Bronchial epithelial cell (primary cell): Measurements from ENCODE around the gene CDK12. TPM values are rescaled to one million over a fixed set of nuclear protein-coding genes. Genes with fewer than 3 reads are reported as not detected.

Experiments
- DNase-seq: peaks from one replicate; pipeline ENCODE4 v3.0.0-alpha.2; 2010; ENCODE audit warnings: low read depth
- FAIRE-seq: peaks from 2 replicates; lab custom pipeline; 2011; peaks lifted over from hg19 to GRCh38; lab: Jason Lieb, UNC
- H3K27me3 ChIP-seq: 2 replicates; pipeline ENCODE4 v1.5.1; 2011; ENCODE audit warnings: low read length; ENCODE audit not compliant: control insufficient read depth, insufficient read depth
- H3K36me3 ChIP-seq: 2 replicates; pipeline ENCODE4 v1.5.1; 2011; ENCODE audit warnings: low read length; ENCODE audit not compliant: control insufficient read depth, insufficient read depth
- H3K4me3 ChIP-seq: 2 replicates; pipeline ENCODE4 v1.5.1; 2011; ENCODE audit warnings: mild to moderate bottlenecking, low read depth, low read length, control low read depth
- CTCF ChIP-seq: IDR thresholded peaks from 2 replicates; pipeline ENCODE4 v1.5.1; 2011; ENCODE audit warnings: mild to moderate bottlenecking, moderate library complexity, low read length, control low read depth, inconsistent platforms; ENCODE audit not compliant: insufficient read depth, severe bottlenecking
- total RNA-seq: library from RNA; depleted of rRNA; stranded (reverse); fragments of >200 nt; gene quantifications from 2 replicates; pipeline ENCODE4 v1.2.1, GENCODE V29; 2014

Gene CDK12
- total RNA-seq, 1 donor from 2014 or later, result 19.7 TPM

- DNase-seq, result no peak
- no peaks in the 10 kb centered on the region for H3K27me3 ChIP-seq
- TF ChIP-seq CTCF, result no peak
- FAIRE-seq, result no peak
- H3K36me3 ChIP-seq, result peaks cover 24% of the 10 kb centered on the region
- no peak overlapping the region for H3K4me3 ChIP-seq
Measured at GRCh38 chr17:39548494-39549225, 87.4 kb downstream of the CDK12 start.

- DNase-seq (no peak), FAIRE-seq (no peak)
- Histone ChIP-seq H3K27me3 (no peaks in the 10 kb centered on the region), H3K36me3 (peaks cover 27% of the 10 kb centered on the region), H3K4me3 (no peak overlapping the region)
- TF ChIP-seq CTCF, result no peak
Measured at GRCh38 chr17:39549747-39550573, 88.7 kb downstream of the CDK12 start.

- DNase-seq, result peak; percentile 22
- no peak overlapping the region for H3K4me3 ChIP-seq
- no peaks in the 10 kb centered on the region for H3K27me3 ChIP-seq
- peaks cover 26% of the 10 kb centered on the region for H3K36me3 ChIP-seq
- TF ChIP-seq CTCF, result no peak
- FAIRE-seq, result no peak
Measured at GRCh38 chr17:39551879-39552278, 90.6 kb downstream of the CDK12 start.

- no peak for TF ChIP-seq CTCF
- Histone ChIP-seq H3K4me3 (no peak overlapping the region), H3K27me3 (no peaks in the 10 kb centered on the region), H3K36me3 (peaks cover 23% of the 10 kb centered on the region)
- FAIRE-seq (peak; percentile 94), DNase-seq (peak; percentile 19)
Measured at GRCh38 chr17:39553341-39553945, 92.2 kb downstream of the CDK12 start.

- no peak for TF ChIP-seq CTCF
- H3K36me3 ChIP-seq, result peaks cover 17% of the 10 kb centered on the region
- H3K27me3 ChIP-seq, result no peaks in the 10 kb centered on the region
- H3K4me3 ChIP-seq, result no peak overlapping the region
- no peak for DNase-seq
- no peak for FAIRE-seq
Measured at GRCh38 chr17:39555368-39555767, 94.1 kb downstream of the CDK12 start.
